ENCODE measurements around the gene TLX3.

DNA sequence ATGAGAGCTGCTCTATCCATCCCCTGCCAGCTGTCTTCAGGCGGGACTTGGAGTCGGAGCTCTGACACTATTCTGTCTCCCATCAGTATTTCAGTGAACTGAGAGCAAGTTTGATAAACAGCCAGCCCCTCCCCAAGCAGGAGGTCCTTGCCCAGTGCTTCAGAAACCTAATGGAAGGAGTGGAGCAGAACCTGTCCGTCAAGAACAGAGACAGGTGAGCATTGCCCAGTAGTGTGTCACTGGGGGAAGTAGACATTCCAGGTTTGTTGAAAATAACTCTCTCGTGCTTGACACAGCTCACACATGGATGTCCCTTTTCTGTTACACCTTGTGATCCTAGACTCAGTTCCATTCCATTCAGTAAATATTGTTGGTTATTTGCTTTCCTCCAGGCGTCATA, 13.2 kb upstream of the TLX3 start:
- TF ChIP-seq, protein P1, sequence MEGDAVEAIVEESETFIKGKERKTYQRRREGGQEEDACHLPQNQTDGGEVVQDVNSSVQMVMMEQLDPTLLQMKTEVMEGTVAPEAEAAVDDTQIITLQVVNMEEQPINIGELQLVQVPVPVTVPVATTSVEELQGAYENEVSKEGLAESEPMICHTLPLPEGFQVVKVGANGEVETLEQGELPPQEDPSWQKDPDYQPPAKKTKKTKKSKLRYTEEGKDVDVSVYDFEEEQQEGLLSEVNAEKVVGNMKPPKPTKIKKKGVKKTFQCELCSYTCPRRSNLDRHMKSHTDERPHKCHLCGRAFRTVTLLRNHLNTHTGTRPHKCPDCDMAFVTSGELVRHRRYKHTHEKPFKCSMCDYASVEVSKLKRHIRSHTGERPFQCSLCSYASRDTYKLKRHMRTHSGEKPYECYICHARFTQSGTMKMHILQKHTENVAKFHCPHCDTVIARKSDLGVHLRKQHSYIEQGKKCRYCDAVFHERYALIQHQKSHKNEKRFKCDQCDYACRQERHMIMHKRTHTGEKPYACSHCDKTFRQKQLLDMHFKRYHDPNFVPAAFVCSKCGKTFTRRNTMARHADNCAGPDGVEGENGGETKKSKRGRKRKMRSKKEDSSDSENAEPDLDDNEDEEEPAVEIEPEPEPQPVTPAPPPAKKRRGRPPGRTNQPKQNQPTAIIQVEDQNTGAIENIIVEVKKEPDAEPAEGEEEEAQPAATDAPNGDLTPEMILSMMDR (IDR thresholded peaks at IDR 0.05; ENCODE audit: low read depth, low read length) = no peak
- no peak for TF ChIP-seq POLR2A (IDR thresholded peaks at IDR 0.05; ENCODE audit: extremely low read depth, insufficient read length)
- TF ChIP-seq, protein P2, sequence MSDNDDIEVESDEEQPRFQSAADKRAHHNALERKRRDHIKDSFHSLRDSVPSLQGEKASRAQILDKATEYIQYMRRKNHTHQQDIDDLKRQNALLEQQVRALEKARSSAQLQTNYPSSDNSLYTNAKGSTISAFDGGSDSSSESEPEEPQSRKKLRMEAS (IDR thresholded peaks at IDR 0.05; ENCODE audit: low read depth, low read length) = no peak
- TF ChIP-seq MYC (IDR thresholded peaks at IDR 0.05; ENCODE audit: low read depth, low read length) = no peak
